ENCODE data around the gene SEC61A1. TPM values are rescaled to one million over a fixed set of nuclear protein-coding genes. Genes with fewer than 3 reads are reported as not detected.

Gene SEC61A1
- total RNA-seq, 6 experiments from 2014 or later, result 120 to 187 (median 151) TPM

GRCh38 chr3:128081226-128081625 lies 29.0 kb downstream of the SEC61A1 start:
- intact Hi-C loops (cut with DNase I), result no loop called here
- Histone ChIP-seq H3K4me3 (peak overlapping the region in 2 of 3 donors; percentile 20 to 22), H3K27ac (peak overlapping the region; percentile 52 to 68 (median 62)), H3K4me1 (peaks cover 2 to 67% (median 30%) of the 10 kb centered on the region in 4 donors), H3K27me3 (no peaks in the 10 kb centered on the region), H3K36me3 (no peaks in the 10 kb centered on the region), H3K9me3 (no peaks in the 10 kb centered on the region)
- DNase-seq (peak; percentile 58 to 90 (median 89)), ATAC-seq (peak; percentile 54 to 75 (median 69))
- TF ChIP-seq CTCF (IDR thresholded peaks at IDR 0.05) (no peak), POLR2A (IDR thresholded peaks at IDR 0.05) (no peak)
- 16% methylated on average over 4 of the region's 6 CpGs for WGBS (ENCODE audit: insufficient coverage, low coverage, low lambda C conversion rate, missing lambda C conversion rate)

DNA sequence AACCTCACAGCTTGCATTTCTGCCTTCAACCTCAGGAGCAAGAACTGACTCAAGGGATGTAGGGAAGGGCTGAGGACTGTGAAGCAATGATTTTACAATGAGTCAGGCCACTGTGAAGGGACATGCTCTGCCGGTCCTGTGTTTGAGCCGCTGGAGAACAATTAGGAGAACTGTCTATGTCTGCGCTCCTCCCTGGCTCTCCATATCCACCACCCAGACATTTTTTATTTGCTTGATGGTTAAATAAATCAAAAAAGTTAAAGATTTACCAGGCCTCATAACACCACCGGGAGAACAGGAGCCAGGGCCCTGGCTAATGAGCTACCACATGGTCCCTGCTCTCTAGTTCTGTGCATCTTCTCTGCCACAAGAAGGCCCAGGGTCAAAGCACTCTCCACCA lies 29.6 kb downstream of the SEC61A1 start:
- no peaks in the 10 kb centered on the region for H3K36me3 ChIP-seq
- TF ChIP-seq POLR2A (IDR thresholded peaks at IDR 0.05), result no peak
- peak in 1 of 4 donors; percentile 19 for TF ChIP-seq CTCF (IDR thresholded peaks at IDR 0.05)
- no peaks in the 10 kb centered on the region for H3K27me3 ChIP-seq
- intact Hi-C loops (cut with DNase I), result no loop called here
- WGBS (ENCODE audit: insufficient coverage, low coverage, low lambda C conversion rate, missing lambda C conversion rate), result 28% methylated on average over 4 of the region's 4 CpGs
- no peaks in the 10 kb centered on the region for H3K9me3 ChIP-seq
- H3K4me3 ChIP-seq, result peak overlapping the region in 1 of 3 donors; percentile 22
- DNase-seq (peak in 2 of 3 donors; percentile 75 to 82), ATAC-seq (peak; percentile 71 to 84 (median 76))
- H3K4me1 ChIP-seq, result peaks cover 2 to 63% (median 29%) of the 10 kb centered on the region in 4 donors
- peak overlapping the region; percentile 52 to 68 (median 62) for H3K27ac ChIP-seq

DNA sequence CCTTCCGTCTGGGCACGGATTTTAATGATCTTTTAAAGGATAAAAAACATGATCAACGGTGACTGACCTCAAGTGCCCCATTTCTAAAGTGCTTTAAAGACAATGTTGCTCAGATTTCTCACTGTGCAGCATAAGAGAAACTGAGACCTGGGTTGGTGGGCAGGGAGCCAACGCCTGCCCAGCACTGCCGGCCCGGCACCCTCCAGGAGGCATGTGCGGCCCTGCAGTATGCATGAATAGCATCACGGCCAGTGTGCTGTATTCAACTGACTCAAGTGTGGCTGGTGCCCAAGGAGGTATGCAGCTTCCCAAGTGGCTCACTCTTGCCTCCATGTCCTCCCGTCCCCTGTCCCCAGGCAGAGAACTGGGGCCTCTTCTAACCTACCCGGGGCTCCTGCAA lies 30.3 kb downstream of the SEC61A1 start:
- H3K27ac ChIP-seq, result peak overlapping the region in 1 of 3 donors; percentile 27
- TF ChIP-seq CTCF (IDR thresholded peaks at IDR 0.05) (no peak), POLR2A (IDR thresholded peaks at IDR 0.05) (no peak)
- no peaks in the 10 kb centered on the region for H3K27me3 ChIP-seq
- ATAC-seq (no peak), DNase-seq (peak in 1 of 3 donors; percentile 39)
- H3K9me3 ChIP-seq, result no peaks in the 10 kb centered on the region
- no CpG with 5 or more reads among the region's 10 CpGs for WGBS (ENCODE audit: insufficient coverage, low coverage, low lambda C conversion rate, missing lambda C conversion rate)
- no peak overlapping the region for H3K4me3 ChIP-seq
- peaks cover 2 to 63% (median 29%) of the 10 kb centered on the region in 4 donors for H3K4me1 ChIP-seq
- H3K36me3 ChIP-seq, result peaks cover 0 to 3% (median 0%) of the 10 kb centered on the region in 4 donors
- intact Hi-C loops (cut with DNase I), result no loop called here

GRCh38 chr3:128083396-128083795 lies 31.2 kb downstream of the SEC61A1 start:
- no peaks in the 10 kb centered on the region for H3K9me3 ChIP-seq
- intact Hi-C loops (cut with DNase I), result no loop called here
- peaks cover 0 to 5% (median 0%) of the 10 kb centered on the region in 4 donors for H3K36me3 ChIP-seq
- WGBS (ENCODE audit: insufficient coverage, low coverage, low lambda C conversion rate, missing lambda C conversion rate), result 87% methylated on average over 4 of the region's 10 CpGs
- H3K27ac ChIP-seq, result no peak overlapping the region
- H3K4me3 ChIP-seq, result no peak overlapping the region
- DNase-seq (no peak), ATAC-seq (no peak)
- TF ChIP-seq CTCF (IDR thresholded peaks at IDR 0.05) (no peak), POLR2A (IDR thresholded peaks at IDR 0.05) (no peak)
- peaks cover 2 to 63% (median 29%) of the 10 kb centered on the region in 4 donors for H3K4me1 ChIP-seq
- H3K27me3 ChIP-seq, result no peaks in the 10 kb centered on the region
